ENCODE data around the gene LRRC36. TPM values are rescaled to one million over a fixed set of nuclear protein-coding genes. Genes with fewer than 3 reads are reported as not detected.

LRRC36 gene, protein sequence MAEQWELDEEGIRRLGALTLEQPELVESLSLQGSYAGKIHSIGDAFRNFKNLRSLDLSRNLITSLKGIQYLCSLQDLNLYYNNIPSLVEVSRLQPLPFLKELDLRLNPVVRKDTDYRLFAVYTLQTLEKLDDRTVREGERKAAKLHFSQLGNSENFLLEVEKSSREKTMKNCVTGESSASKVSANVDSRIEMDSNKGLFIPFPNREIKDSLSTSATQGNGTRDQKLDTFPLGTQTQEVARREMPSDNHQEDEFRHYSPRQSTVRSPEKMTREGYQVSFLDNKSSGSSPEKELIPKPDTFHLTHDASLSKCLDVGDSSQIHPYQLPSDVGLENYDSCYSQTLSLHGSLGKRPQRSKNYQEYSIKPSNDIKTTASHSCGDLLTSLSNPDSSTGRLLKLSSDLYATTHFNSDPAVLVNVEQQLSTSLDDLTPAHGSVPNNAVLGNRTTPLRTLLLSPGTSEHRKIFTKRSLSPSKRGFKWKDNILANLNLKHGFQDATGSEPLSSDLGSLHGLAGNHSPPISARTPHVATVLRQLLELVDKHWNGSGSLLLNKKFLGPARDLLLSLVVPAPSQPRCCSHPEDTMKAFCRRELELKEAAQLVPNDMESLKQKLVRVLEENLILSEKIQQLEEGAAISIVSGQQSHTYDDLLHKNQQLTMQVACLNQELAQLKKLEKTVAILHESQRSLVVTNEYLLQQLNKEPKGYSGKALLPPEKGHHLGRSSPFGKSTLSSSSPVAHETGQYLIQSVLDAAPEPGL
- total RNA-seq (0.19 TPM), polyA plus RNA-seq (0.78 TPM)
- long read RNA-seq, donor 1: 0 reads
- long read RNA-seq, donor 2: 0 reads
- long read RNA-seq, donor 3: 0 reads
- long read RNA-seq, donor 4: 0 reads
- long read RNA-seq, donor 5: 0 reads
- long read RNA-seq, donor 6: 0 reads
- long read RNA-seq, donor 7, partial matches to known transcripts: 0 of 6 reads
- long read RNA-seq, donor 7, other reads (novel, unspliced or antisense): 6 of 6 reads
- long read RNA-seq, donor 8: 0 reads
- long read RNA-seq, donor 9: 0 reads
- long read RNA-seq, donor 10: 0 reads

DNA sequence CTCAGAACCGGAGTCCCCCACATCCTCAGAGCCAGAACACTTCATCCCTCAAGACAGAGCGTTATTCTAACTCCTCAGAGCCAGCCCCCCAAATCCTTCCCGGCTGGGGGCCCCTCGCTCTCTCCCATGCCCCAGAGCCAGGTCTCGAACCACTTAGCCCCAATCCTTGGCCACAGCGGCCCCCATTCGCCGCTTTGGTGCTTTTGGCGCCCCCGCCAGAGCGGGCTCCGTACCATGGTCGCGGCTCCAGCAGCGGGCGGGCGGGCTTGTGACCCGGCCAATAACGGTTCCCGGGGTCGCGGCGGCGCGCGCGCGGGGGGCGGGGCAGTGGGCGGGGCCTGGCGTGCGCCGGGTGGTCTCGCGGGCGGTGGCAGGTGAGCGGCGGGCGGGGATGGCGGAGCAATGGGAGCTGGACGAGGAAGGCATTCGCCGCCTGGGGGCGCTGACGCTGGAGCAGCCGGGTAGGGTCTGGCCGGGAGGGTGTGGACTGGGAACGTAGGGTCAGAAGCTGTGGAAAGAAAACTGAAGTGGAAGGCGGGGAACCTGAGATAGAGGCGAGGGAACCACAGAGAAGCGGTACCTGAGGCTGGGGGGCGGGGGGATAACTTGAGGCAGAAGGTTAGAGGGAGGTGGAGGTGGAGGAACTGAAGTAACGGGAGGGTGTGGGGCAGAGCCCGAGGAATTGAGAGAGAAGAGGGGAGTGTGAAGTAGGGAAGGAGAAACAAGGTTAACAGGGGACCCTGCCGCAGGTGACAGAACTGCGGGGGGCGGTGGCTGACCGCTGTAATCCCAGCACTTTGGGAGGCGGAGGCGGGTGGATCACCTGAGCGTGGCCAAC is at the start of gene LRRC36, which contains the start of gene KCTD19:
Gene LRRC36, plus strand, starts transcription at position 344 of the 838 bp plus-strand sequence. Its CDS starts 48 bp downstream, at position 392.
Gene KCTD19, minus strand, starts transcription at position 270 of the 838 bp plus-strand sequence. Its CDS starts 34 bp downstream, at position 236.
- Histone ChIP-seq H3K27me3 (ENCODE audit: control insufficient read depth in 2 of 2, insufficient read depth in 1 of 2, low read length in 1 of 2) (peaks cover 0 to 29% of the 10 kb centered on the region in 2 donors), H3K4me1 (ENCODE audit: control insufficient read depth in 2 of 2, insufficient read depth in 2 of 2, low read length in 2 of 2) (peaks cover 6 to 10% of the 10 kb centered on the region in 2 donors), H3K9me3 (ENCODE audit: control insufficient read depth in 2 of 2, insufficient read depth in 1 of 2, low read length in 1 of 2) (no peaks in the 10 kb centered on the region), H3K27ac (ENCODE audit: low read depth in 1 of 2, low read length in 1 of 2) (no peak within 1 kb of the TSS), H3K36me3 (ENCODE audit: control insufficient read depth in 2 of 2, insufficient read depth in 2 of 2, low read length in 1 of 2) (no peaks in the 10 kb centered on the region), H3K4me3 (ENCODE audit: low read length in 2 of 2) (peak within 1 kb of the TSS; percentile 50 to 53)
- peak; percentile 15 to 81 (median 59) for DNase-seq (ENCODE audit: low read depth in 6 of 9, low spot score in 9 of 9)
- 11% methylated on average over 61 of the region's 61 CpGs for WGBS

DNA sequence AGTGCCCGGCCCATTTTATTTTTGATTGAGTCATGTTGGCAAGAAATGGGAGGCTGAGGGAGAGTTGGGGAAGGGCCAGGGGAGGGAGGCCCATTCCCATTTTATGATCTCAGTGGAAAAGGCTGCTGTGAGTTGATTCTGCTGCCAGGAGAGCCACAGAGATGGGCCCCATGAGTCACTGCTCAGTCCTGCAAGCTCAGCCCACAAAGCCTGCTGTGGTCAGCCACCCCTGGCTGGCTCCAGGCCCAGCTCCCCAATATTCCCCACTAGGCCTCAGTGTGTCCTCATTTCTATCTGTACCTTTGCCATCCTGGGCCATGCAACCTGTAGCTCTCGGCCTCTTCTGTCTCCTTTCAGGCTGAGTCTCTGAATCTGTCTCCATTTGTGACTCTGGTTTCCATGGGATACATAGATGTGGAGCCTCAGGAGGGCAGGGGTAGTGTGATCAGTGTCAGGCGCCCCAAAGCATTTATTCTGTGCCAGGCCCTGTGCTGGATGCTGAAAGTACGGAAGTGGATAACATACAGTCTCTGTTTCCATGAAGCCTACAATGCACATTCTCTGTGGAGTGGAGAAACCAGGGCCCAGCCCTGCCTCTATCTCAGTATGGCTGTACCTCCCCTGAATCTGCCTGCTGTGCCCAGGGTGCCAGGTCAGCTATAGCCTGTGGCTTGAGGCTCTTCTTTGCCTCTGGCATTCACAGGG is 49.2 kb upstream of the LRRC36 start:
- Histone ChIP-seq H3K4me3 (ENCODE audit: low read length in 2 of 2) (no peak overlapping the region), H3K27me3 (ENCODE audit: control insufficient read depth in 2 of 2, insufficient read depth in 1 of 2, low read length in 1 of 2) (no peaks in the 10 kb centered on the region), H3K9me3 (ENCODE audit: control insufficient read depth in 2 of 2, insufficient read depth in 1 of 2, low read length in 1 of 2) (peaks cover 0 to 4% of the 10 kb centered on the region in 2 donors), H3K27ac (ENCODE audit: low read depth in 1 of 2, low read length in 1 of 2) (peak overlapping the region in 1 of 2 donors; percentile 52), H3K36me3 (ENCODE audit: control insufficient read depth in 2 of 2, insufficient read depth in 2 of 2, low read length in 1 of 2) (peaks cover 4 to 12% of the 10 kb centered on the region in 2 donors), H3K4me1 (ENCODE audit: control insufficient read depth in 2 of 2, insufficient read depth in 2 of 2, low read length in 2 of 2) (peaks cover 3 to 18% of the 10 kb centered on the region in 2 donors)
- WGBS: 97% methylated on average over 4 of the region's 4 CpGs
- DNase-seq (ENCODE audit: low read depth in 6 of 9, low spot score in 9 of 9): no peak

DNA sequence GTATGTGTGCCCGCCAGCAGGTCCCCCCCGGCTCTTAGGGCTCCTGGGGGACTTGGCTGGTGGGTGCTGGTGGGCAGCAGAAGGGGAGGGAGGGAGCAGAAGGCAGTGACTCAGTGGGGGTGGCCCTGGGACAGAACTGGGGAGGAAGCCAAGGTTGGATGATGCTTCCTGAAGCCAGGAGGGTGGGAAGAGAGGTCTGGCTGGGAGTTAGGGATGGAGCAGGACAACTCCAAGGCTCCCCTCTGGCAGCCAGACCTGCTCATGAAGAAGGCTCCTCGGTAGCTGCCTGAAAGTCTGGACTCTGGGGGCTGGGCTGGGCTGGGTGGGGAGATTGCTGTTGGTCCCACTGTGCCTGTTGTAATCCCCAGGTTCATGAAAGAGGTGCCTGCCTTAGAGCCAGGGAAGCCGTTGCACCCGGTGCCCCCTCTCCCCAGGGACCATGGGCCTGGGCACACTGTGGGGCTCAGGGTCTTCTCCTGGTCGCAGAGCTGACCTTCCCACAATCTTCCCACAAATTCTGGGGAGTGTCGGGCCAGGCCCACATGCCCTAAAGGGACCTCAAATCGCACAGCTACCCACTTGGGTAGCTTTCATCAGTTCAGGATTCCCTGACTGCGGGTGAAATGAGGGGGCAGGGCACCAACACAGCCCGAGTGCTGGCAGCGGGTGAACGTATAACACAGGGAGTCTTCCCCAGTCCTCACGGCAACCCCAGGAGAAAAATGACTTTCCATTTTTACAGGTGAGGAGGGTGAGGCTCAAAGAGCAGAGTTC is 48.4 kb upstream of the LRRC36 start:
- peak overlapping the region; percentile 58 to 79 for H3K4me3 ChIP-seq (ENCODE audit: low read length in 2 of 2)
- H3K36me3 ChIP-seq (ENCODE audit: control insufficient read depth in 2 of 2, insufficient read depth in 2 of 2, low read length in 1 of 2): peaks cover 4 to 12% of the 10 kb centered on the region in 2 donors
- DNase-seq (ENCODE audit: low read depth in 6 of 9, low spot score in 9 of 9): peak in 1 of 9 donors; percentile 17
- WGBS: 82% methylated on average over 13 of the region's 13 CpGs
- peak overlapping the region in 1 of 2 donors; percentile 52 for H3K27ac ChIP-seq (ENCODE audit: low read depth in 1 of 2, low read length in 1 of 2)
- H3K9me3 ChIP-seq (ENCODE audit: control insufficient read depth in 2 of 2, insufficient read depth in 1 of 2, low read length in 1 of 2): peaks cover 0 to 4% of the 10 kb centered on the region in 2 donors
- H3K27me3 ChIP-seq (ENCODE audit: control insufficient read depth in 2 of 2, insufficient read depth in 1 of 2, low read length in 1 of 2): no peaks in the 10 kb centered on the region
- H3K4me1 ChIP-seq (ENCODE audit: control insufficient read depth in 2 of 2, insufficient read depth in 2 of 2, low read length in 2 of 2): peaks cover 3 to 18% of the 10 kb centered on the region in 2 donors

DNA sequence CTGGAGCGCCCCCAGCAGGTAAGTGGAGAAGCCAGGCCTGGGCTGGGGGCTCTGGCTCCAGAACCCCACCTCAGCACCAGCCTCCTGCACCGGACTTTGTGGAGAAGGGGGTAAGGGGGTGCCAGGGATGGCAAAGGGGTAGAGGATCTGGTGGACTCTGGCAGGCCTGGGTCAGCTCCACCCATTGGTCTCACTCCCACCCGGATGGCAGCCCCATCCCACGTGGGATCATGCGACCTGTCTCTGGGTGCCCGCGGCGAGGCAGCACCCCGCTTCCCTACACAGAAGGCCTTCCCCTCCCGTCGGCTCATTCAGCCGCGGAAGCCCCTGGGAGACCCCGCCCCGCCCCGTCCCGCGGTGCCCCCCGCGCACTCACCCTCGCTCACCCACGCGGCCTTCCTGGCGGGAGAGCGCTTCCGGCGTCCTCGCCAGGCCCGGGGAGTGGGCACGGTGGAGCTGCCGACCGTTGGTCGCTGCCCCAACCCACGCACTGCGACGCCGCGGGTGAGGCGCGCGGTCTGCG is 47.8 kb upstream of the LRRC36 start:
- Histone ChIP-seq H3K27me3 (ENCODE audit: control insufficient read depth in 2 of 2, insufficient read depth in 1 of 2, low read length in 1 of 2) (no peaks in the 10 kb centered on the region), H3K36me3 (ENCODE audit: control insufficient read depth in 2 of 2, insufficient read depth in 2 of 2, low read length in 1 of 2) (peaks cover 4 to 12% of the 10 kb centered on the region in 2 donors), H3K27ac (ENCODE audit: low read depth in 1 of 2, low read length in 1 of 2) (no peak overlapping the region), H3K4me1 (ENCODE audit: control insufficient read depth in 2 of 2, insufficient read depth in 2 of 2, low read length in 2 of 2) (peaks cover 3 to 18% of the 10 kb centered on the region in 2 donors), H3K9me3 (ENCODE audit: control insufficient read depth in 2 of 2, insufficient read depth in 1 of 2, low read length in 1 of 2) (peaks cover 0 to 4% of the 10 kb centered on the region in 2 donors), H3K4me3 (ENCODE audit: low read length in 2 of 2) (peak overlapping the region; percentile 58 to 79)
- WGBS: 2% methylated on average over 42 of the region's 42 CpGs
- DNase-seq (ENCODE audit: low read depth in 6 of 9, low spot score in 9 of 9): peak in 6 of 9 donors; percentile 15 to 57 (median 20)

DNA sequence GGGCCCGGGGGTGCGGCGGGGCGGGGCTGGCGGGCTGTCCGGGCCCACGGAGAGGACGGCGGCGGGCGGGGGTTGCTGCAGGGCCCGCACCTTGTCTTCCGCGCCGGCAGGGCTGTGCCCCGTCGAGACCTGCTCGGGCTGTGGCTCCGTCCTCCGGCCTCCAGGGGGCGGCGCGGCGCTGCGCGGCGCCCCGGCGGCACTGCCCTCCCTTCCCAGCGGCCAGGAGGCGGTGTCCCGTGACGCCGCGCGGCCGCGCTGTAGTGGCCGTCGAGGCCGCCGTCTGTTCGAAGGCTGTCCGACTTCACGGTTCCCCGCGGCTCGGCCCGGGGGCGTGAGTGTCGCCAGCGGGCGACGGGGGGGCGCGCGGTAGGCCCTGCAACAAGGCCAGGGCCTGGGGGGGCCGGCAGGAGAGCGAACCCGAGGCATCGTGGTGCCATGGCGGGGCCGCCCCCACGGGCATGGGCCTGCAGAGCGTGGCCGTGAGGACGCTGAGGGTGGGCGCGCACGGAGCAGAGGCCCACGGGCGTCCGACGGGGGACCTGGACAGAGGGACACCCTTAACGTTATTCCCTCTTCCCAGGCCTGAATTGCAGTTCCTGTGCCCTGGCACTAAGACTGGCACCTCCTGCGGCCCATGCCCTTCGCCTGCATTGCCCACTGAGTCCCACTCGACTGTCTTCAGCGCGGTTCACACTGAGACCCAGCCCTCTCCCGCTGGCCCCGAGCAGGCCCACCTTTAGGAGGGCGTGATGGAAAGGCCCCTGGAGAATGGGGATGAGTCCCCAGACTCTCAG is 47.1 kb upstream of the LRRC36 start, which contains the start of gene PLEKHG4:
Gene PLEKHG4, plus strand, starts transcription at position 237 of the 794 bp plus-strand sequence. Its CDS starts 513 bp downstream, at position 750.
- Histone ChIP-seq H3K4me3 (ENCODE audit: low read length in 2 of 2) (peak within 1 kb of the TSS; percentile 58 to 79), H3K9me3 (ENCODE audit: control insufficient read depth in 2 of 2, insufficient read depth in 1 of 2, low read length in 1 of 2) (peaks cover 0 to 4% of the 10 kb centered on the region in 2 donors), H3K27me3 (ENCODE audit: control insufficient read depth in 2 of 2, insufficient read depth in 1 of 2, low read length in 1 of 2) (no peaks in the 10 kb centered on the region), H3K4me1 (ENCODE audit: control insufficient read depth in 2 of 2, insufficient read depth in 2 of 2, low read length in 2 of 2) (peaks cover 3 to 18% of the 10 kb centered on the region in 2 donors), H3K36me3 (ENCODE audit: control insufficient read depth in 2 of 2, insufficient read depth in 2 of 2, low read length in 1 of 2) (peaks cover 4 to 12% of the 10 kb centered on the region in 2 donors), H3K27ac (ENCODE audit: low read depth in 1 of 2, low read length in 1 of 2) (no peak within 1 kb of the TSS)
- 30% methylated on average over 83 of the region's 83 CpGs for WGBS
- peak; percentile 18 to 84 (median 63) for DNase-seq (ENCODE audit: low read depth in 6 of 9, low spot score in 9 of 9)

DNA sequence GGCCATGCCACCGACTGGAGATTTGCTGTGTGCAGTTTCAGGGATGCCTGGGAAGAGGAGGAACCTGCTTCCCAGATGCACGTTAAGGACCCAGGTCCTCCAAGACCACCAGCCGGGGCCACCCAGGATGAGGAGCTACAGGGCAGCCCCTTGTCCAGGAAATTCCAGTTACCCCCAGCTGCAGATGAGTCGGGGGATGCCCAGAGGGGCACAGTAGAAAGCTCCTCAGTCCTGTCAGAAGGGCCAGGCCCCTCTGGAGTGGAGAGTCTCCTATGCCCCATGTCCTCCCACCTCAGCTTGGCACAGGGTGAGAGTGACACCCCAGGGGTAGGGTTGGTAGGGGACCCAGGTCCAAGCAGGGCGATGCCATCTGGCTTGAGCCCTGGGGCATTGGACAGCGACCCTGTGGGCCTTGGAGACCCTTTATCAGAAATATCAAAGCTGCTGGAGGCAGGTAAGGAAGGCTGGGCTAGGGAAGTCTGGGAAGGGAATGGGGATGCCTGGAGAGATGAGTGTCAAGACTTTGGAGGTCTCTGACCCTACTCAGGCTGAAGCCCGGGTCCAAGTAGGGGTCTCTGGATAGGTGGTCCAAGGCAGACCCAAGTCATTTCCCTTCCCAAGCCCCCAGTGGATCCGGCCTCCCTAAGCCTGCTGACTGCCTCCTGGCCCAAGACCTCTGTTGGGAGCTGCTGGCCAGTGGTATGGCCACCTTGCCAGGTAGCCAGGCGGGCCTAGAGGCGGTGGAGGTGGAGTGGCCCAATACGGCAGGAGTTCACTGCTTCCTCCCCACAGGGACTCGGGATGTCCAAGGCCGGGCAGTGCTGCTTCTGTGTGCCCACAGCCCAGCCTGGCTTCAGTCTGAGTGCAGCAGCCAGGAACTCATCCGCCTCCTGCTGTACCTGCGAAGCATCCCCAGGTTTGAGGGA is 46.3 kb upstream of the LRRC36 start:
- no peak for DNase-seq (ENCODE audit: low read depth in 6 of 9, low spot score in 9 of 9)
- H3K27me3 ChIP-seq (ENCODE audit: control insufficient read depth in 2 of 2, insufficient read depth in 1 of 2, low read length in 1 of 2): no peaks in the 10 kb centered on the region
- peaks cover 3 to 18% of the 10 kb centered on the region in 2 donors for H3K4me1 ChIP-seq (ENCODE audit: control insufficient read depth in 2 of 2, insufficient read depth in 2 of 2, low read length in 2 of 2)
- H3K27ac ChIP-seq (ENCODE audit: low read depth in 1 of 2, low read length in 1 of 2): no peak overlapping the region
- H3K9me3 ChIP-seq (ENCODE audit: control insufficient read depth in 2 of 2, insufficient read depth in 1 of 2, low read length in 1 of 2): peaks cover 0 to 4% of the 10 kb centered on the region in 2 donors
- 98% methylated on average over 15 of the region's 15 CpGs for WGBS
- H3K4me3 ChIP-seq (ENCODE audit: low read length in 2 of 2): no peak overlapping the region
- peaks cover 4 to 12% of the 10 kb centered on the region in 2 donors for H3K36me3 ChIP-seq (ENCODE audit: control insufficient read depth in 2 of 2, insufficient read depth in 2 of 2, low read length in 1 of 2)
